HG03575 (cell line): ENCODE results near the gene TPH1.
"Not testable (repeated sequence)": the region's sequence is repeated elsewhere in the genome, so short reads cannot be mapped to it uniquely, and the experiment has no call there.

Source experiments
- ATAC-seq: cut with Tn5 transposase; IDR thresholded peaks from one replicate; pipeline ENCODE4 v1.9.1; 2021; ENCODE audit not compliant: unreplicated experiment, insufficient number of reproducible peaks, low FRiP score; ENCODE audit errors: extremely low read depth

Gene TPH1

DNA sequence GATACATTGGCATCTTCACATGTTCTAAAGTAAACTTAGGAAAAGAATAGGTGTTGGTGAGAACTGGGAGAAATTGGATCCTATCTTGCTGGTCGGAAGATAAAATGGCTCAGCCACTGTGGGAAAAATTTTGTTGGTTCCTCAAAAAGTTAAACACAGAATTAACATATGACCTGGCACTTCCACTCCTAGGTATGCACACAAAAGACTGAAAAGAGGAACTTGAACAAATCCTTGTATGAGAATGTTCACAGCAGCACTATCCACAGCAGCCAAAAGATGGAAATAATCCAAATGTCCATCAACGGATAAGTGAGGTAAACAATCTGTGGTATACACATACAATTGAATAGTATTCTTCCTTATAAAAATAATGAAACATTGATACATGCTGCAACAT lies 4.8 kb upstream of the TPH1 start:
- ATAC-seq, result no peak

DNA sequence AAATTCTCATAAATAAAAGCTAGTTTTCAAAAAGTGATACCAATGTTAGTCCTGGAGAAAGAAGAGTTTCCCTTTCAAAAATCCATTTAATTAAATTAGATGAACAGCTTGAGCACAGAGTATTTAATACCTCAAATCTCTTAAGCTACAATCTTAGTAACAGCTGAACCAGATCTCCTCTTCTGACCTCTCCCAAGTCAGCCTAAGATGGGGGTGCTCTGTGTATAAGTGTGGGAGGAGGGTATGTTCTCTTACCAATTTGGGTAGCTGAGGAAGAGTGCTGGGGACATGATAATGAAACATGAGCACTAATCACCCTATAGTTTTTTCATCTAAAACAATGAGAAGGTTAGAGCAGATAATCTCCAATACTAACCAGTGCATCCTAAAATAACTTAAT lies 9.6 kb downstream of the TPH1 start:
- no peak for ATAC-seq

DNA sequence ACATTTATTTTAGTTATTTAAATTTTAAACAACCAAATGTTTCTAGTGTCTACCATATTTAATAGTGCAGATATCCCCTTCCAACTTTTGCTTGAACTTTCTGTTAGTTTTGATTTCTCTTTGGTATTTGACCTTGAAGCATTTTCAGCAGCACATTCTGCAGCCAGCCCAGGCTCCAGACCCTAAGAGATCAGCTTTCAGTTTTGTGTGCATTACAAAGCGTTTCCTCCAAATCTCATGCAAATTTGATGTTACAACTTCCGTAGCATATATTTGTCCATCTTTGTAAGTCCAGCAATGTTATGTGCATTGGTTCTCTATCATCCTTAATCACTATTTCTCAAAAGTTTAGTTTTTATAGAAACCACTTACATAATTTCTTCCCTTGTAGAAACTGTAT lies 18.6 kb downstream of the TPH1 start:
- no peak for ATAC-seq

DNA sequence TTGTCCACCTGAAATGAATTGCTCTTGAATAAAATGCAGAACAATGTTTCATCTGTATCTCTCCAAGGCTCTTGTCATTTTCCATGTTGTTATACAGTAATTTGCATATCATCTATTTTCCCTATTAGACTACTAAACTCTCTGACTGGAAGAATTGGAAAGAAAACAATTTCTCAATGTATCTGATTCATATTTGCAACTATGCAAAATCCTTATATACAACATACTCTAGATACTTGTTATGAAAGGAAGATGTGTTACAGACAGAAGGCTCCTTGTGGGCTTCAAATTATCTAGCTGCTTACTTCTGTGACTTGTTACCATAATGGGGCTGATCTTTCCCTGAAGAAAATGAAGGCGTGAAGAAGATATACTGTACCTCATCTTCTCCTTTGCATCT lies 23.6 kb downstream of the TPH1 start:
- ATAC-seq, result no peak

DNA sequence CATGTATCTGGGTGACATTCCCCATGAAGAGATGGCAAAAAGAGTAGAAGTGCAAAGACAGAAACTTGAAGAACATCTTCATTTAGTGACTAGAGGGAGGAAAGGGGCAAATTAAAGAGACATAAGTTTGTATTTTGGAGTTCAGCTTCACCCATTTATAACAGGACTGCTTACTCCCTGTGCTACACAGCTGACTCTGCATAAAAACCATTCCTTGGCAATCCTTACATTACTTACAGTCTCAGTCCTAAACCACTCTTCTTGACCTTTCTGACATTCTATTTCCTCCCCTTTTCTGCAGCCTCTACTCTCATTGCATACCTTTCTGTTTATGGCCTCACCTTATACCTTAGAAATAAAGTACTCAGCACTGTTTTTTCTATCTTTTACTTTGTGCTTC lies 26.4 kb downstream of the TPH1 start:
- no peak for ATAC-seq

DNA sequence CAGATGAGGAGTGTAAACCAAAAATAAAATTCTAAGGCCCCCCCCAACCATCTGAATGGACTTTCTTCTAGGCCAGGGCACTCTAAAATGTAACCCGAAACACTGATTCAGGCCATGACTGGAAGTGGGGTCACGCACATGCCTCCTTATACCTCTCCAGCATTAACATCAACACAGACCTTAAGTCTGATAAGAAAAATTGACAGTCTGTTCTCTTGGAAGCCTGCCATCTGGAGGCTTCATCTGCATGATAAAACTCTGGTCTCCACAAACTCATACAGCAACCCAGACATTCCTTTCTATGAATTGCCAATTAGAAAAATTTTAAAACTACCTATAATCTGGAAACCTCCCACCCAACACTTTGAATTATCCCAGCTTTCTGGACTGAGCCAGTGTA lies 29.3 kb downstream of the TPH1 start:
- no peak for ATAC-seq

DNA sequence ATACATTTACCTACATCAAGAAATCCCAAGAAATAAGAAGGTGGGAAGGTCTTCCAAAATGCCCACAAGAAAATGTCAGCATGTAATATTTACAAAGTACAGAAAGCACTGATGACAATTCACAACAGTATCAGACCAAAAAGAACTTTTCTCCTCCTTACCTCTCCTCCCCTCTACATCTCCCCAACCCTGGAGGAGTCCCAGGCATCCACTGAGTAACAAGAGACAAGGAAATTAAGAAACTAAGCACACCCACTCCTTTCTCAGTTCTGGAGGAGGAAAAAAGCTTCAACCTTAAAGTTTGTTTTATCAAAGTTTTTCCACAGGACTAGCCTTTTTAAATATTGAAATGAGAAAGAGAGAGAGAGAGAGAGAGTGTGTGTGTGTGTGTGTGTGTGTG lies 31.2 kb downstream of the TPH1 start:
- ATAC-seq, result no peak

DNA sequence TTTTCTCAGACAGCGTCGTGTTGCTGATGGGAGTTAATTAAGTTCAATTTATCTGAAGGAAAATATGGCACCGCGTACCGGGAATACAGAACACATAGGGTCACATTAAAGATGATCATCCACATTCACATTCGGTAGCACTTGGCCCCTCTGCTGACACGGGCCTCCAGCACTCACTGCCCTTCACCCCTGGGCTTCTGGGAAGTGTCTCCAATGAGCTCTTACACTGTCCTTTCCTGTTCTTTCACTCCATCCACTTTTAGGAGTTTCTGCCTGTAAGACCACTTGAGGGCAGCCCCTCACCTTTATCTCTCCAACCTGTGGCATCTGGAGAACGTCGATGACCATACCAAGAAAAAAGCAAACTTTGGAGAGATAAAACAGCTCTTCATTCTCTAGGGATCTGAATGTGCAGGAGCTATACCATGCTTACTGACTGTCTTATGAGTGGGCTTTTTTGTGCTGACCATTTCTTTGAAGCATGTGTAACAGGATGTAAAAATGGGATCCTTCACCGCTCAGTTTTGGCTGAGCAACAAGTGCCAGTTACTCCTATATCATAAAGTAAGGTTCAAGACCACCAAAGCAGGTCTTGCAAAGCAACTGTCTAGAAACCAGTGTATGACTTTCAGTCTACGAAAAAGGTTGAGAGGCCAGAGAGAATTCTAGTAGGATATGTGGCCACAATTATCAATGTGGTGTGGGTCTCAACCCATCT lies 32.1 kb downstream of the TPH1 start:
- no peak for ATAC-seq

DNA sequence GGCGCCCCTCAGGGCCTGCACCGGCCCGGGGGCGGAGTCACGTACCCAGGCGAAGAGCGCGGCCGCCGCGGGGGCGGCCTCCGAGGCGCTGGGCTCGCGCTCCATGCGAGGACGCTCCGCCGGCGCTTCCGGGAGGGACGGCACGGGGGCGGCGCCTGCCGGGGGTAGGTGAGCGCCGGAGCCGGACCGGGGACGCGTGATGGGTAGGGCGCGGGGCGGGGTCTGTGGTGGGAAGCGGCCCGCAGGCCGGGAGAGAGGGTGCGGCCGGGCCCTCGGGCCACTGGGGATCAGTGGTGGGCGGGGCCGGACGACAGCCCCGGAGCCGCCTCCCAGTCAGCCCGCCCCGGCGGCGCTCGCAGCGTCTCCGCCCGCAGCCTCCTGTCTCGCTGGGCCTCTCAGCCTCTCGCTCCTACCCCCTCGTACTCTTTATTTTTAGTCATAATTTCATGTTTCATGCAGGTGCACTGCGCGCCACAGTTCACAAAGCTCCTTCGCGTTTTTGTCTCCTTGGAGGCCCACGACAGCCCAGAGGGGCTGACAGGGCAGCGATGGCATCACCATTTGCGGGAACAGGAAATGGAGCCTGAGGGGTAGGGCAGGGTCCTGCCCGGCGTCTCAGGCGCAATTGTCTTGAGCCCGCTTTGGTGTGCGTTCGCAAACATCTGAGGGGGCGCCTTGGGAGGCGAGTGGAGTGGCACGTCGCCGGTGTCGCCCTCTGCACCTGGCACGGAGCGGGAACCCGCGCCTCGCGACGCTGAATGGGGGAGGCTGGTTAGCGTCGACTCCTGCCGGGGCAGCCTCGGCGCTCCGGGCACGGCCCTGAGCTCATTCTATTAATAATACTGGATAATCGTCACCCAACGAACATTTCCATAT lies 32.9 kb downstream of the TPH1 start, which contains the start of gene SERGEF:
Gene SERGEF, minus strand, starts transcription at position 142 of the 876 bp plus-strand sequence. Its CDS starts 37 bp downstream, at position 105.
- ATAC-seq, result peak; percentile 48

DNA sequence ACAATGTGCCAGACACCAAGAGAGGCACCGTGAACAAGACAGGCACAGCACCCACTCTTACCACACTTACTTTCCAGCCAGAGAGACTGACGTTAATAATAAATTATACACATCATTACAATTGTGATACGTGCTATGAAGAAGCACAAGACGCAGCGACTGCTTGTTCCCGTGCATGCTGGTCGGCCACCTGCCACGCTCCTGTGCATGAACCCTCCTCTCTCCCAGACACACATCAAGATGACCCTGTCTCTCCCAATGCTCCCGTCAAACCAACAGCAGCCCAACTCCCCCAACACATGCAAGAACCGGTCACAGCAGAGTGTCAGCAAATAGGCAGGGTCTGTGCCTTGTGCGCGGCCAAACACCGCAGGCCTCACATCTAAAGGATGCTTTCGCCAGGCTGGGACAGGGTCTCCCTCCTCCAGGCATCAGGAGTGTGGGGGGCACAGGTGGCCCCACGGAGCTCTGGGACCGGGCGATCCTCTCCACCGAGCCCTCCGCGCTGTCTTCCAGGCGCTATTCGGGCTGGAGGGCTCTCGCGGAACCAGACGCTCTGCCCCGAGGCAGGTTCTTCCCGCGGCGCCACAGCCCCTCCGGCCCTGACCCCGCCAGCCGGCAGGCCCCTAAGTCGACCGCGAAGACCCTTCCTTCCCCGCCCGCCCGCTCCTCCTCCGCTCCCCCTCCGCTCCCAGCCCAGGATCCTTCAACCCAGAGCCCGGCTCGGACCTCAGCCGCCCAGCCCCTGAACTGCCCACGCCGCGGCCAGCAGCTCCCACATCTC lies 33.8 kb downstream of the TPH1 start:
- ATAC-seq, result no peak

DNA sequence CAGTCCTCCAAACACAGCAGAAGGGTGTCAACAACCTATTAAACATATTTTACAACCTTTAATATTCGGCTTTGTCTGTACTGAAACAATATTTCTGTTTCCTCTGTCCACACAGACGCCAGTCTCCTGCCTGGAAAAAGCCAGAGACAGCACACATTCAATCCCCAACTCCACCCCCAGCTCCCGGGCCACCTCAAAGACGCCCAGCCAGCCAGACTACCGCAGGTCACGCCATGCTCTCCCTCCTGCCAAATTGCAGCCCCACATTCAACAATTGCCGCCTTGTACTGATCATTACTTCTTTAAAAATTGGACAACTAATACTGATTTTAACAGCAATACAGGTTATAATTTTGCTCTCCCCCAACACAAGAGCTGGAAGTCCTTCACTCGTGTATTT lies 34.4 kb downstream of the TPH1 start:
- no peak for ATAC-seq

DNA sequence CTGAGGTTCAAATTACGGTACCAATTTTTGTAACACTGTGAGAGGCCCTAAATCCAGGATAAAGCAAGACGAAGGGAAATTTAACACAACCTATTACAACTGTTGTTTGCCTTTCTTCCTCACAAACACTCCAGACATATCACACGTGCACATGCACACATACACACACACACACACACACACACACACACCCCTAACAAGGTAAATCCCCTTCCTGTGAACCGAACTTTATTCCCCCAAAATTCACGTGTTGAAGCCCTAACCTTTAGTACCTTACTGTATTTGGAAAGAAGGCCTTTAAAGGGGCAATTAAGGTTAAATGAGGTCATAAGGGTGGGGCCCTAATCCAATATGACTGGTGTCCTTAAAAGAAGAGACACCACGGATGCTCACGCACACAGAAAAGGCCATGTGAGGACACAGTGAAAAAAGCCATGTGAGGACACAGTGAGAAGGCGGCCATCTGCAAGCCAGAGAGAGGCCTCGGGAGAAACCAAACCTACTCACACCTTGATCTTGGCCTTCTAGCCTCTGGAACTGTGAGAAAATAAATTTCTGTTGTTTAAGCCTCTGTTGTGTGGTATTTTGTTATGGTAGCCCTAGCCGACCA lies 35.0 kb downstream of the TPH1 start:
- ATAC-seq, result no peak

DNA sequence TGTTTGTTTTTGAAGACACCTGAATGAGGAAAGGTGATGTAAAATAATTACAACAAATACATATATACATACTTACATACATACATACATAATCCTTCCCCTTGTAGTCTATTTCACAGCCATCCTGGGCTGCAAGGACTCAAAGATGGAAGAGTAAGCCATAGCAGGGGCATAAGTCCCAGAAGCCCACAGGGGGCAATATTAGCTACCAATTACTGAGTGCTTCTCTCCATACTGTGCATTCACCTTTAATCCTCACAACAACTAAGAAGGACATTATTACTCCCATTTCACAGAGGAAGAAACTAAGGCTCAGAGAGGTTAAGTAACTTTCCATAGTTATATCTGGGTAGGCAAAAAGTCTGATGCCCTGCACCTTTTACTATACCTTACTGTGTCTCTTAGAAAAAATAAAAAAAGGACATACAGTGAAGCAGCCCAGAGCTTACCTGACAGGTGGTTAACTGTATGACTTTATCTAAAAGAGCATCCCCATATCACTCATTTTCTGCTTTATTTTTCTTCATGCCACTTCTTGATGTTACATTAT lies 35.9 kb downstream of the TPH1 start:
- no peak for ATAC-seq

DNA sequence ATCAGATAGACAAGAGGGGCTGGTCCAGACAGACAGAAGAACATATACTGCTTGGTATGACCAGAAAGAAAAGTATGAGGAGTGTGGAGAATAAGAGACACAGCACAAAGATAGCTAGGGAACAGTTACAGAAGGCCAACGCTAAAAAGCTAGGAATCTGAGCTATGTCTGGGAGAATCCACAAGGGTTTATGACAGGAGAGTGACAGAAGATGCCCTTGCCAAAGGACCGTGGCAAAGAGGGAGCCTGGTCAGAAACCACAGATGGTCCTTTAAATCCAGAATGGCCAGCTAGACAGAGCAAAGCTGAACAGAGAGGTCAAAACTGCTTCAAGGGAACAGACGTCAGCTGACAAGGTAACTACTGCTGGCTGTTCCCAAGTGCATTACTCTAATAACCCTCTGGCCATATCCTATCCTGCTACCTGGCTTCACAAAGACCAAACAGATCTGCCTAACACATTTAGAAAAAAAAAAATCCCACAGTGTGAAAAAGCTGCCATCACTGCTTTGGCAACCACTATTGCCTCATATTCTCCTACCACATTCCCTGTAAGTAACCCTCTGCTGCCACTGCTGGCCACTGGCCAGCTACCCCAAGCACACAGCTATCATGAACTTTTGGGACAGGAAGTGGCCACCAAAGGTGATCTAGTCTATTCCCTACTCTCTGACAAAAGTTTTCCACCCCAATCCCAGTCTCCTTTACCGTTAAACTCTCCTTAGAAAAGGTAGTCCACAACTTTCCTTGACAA lies 40.5 kb downstream of the TPH1 start:
- ATAC-seq, result no peak

DNA sequence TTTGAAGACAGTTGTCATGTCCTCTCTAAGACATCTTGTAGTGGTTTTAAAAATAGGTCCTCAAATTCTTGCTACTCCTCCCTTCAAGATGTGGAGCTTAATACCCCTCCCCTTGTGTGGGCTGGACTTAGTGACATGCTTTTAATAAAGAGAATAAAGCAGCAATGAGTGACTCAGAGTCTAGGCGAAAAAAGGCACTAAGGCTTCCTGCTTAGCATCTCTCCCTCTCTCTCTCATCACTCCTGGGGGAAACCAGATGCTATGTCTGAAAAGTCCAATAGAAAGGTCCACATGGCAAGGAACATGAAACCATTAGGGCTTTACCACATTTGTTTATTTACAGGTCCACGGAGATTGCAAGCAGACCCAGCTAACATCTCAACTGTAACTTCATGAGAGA lies 44.9 kb downstream of the TPH1 start:
- ATAC-seq, result no peak

DNA sequence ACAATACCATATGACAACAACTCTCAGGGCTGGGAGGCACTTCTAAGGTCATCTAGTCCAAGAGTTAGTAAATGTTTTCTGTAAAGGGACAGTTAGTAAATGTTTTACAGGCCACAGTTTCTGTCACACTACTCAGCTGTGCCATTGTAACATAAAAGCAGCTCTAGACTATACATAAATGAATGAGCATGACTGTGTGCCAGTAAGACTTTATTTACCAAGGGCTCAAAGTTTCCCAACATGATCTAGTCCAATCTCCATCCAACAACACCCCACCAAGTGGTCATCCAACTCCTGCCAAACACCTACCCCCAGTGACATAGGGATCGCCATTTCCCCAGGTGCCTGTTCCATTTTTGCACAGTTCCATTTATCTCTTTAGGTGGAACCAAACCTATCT lies 45.3 kb downstream of the TPH1 start:
- no peak for ATAC-seq

DNA sequence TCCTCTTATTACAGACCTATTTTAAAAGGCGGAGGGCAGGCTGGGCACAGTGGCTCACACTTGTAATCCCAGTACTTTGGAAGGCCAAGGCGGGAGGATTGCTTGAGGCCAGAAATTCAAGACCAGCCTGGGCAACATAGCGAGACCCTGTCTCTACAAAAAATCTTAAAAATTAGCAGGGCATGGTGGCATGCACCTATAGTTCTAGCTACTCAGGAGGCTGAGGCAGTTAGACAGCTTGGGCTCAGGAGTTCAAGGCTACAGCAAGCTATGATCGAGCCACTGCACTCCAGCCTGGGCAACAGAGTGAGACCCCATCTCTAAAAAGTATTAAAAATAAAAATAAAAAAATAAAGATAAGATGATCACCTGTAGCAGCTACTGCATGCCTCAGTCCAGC lies 45.9 kb downstream of the TPH1 start:
- not testable (repeated sequence) for ATAC-seq
